GM12891 (cell line): ENCODE data around the gene NUSAP1.
"Not testable (repeated sequence)": the region's sequence is repeated elsewhere in the genome, so short reads cannot be mapped to it uniquely, and the experiment has no call there.

Experiments
- POLR2A ChIP-seq: IDR thresholded peaks from 2 replicates; pipeline ENCODE4 v1.6.1; 2011; ENCODE audit warnings: low read depth, low read length, control low read depth
- POLR2AphosphoS5 ChIP-seq: IDR thresholded peaks from 2 replicates; pipeline ENCODE4 v1.6.1; 2011; ENCODE audit warnings: low read depth, low read length, control low read depth
- SPI1 ChIP-seq: IDR thresholded peaks from 2 replicates; pipeline ENCODE4 v1.6.1; 2011; ENCODE audit warnings: low read depth, low read length, control low read depth

GRCh38 chr15:41282980-41283652, 49.6 kb upstream of the NUSAP1 start:
- TF ChIP-seq SPI1, POLR2A, POLR2AphosphoS5: not testable (repeated sequence)
